HG02943 (cell line): ENCODE data around the gene ITGBL1.
"Not testable (repeated sequence)": the region's sequence is repeated elsewhere in the genome, so short reads cannot be mapped to it uniquely, and the experiment has no call there.

Experiments used
- ATAC-seq: cut with Tn5 transposase; IDR thresholded peaks from one replicate; pipeline ENCODE4 v1.9.1; 2021; ENCODE audit warnings: mild to moderate bottlenecking, low read depth, moderate library complexity; ENCODE audit not compliant: unreplicated experiment

ITGBL1 gene

GRCh38 chr13:101511161-101511560, 58.7 kb downstream of the ITGBL1 start:
- no peak for ATAC-seq

- ATAC-seq: no peak
These were observed 59.3 kb downstream of the ITGBL1 start for GRCh38 chr13:101511766-101512165.

GRCh38 chr13:101512650-101513049, 60.2 kb downstream of the ITGBL1 start:
- no peak for ATAC-seq

GRCh38 chr13:101514100-101514499, 61.6 kb downstream of the ITGBL1 start:
- no peak for ATAC-seq

- peak; percentile 83 for ATAC-seq
These were observed 62.3 kb downstream of the ITGBL1 start for GRCh38 chr13:101514695-101515275.

- no peak for ATAC-seq
These were observed 63.0 kb downstream of the ITGBL1 start for GRCh38 chr13:101515504-101515903.

GRCh38 chr13:101516262-101516661, 63.8 kb downstream of the ITGBL1 start:
- no peak for ATAC-seq

GRCh38 chr13:101520672-101521071, 68.2 kb downstream of the ITGBL1 start:
- ATAC-seq: no peak

GRCh38 chr13:101521371-101521770, 68.9 kb downstream of the ITGBL1 start:
- ATAC-seq: no peak

- no peak for ATAC-seq
These were observed 70.1 kb downstream of the ITGBL1 start for GRCh38 chr13:101522607-101523006.

GRCh38 chr13:101523154-101524131, 71.0 kb downstream of the ITGBL1 start:
- ATAC-seq: no peak

GRCh38 chr13:101527130-101527529, 74.7 kb downstream of the ITGBL1 start:
- no peak for ATAC-seq

- no peak for ATAC-seq
These were observed 76.9 kb downstream of the ITGBL1 start for GRCh38 chr13:101529422-101529821.

GRCh38 chr13:101530293-101530692, 77.8 kb downstream of the ITGBL1 start:
- no peak for ATAC-seq

GRCh38 chr13:101535192-101535746, 82.8 kb downstream of the ITGBL1 start:
- no peak for ATAC-seq

- no peak for ATAC-seq
These were observed 83.6 kb downstream of the ITGBL1 start for GRCh38 chr13:101536079-101536478.

- not testable (repeated sequence) for ATAC-seq
These were observed 92.1 kb downstream of the ITGBL1 start for GRCh38 chr13:101544544-101544943.

GRCh38 chr13:101544979-101545378, 92.5 kb downstream of the ITGBL1 start:
- no peak for ATAC-seq

GRCh38 chr13:101545521-101545920, 93.0 kb downstream of the ITGBL1 start:
- ATAC-seq: no peak

GRCh38 chr13:101552286-101552685, 99.8 kb downstream of the ITGBL1 start:
- no peak for ATAC-seq

- ATAC-seq: no peak
These were observed 100.3 kb downstream of the ITGBL1 start for GRCh38 chr13:101552786-101553185.
